Neural crest cell (in vitro differentiated cells): ENCODE results near the gene POMGNT2. TPM values are rescaled to one million over a fixed set of nuclear protein-coding genes. Genes with fewer than 3 reads are reported as not detected.

Source experiments
- DNase-seq: peaks from one replicate; pipeline ENCODE4 v3.0.0; 2021; ENCODE audit warnings: low read depth, mixed read lengths, low spot score
- H3K27ac Mint-ChIP-seq: one replicate; pipeline ENCODE4 v1.8.0; 2021; ENCODE audit warnings: mild to moderate bottlenecking, mixed read lengths; ENCODE audit not compliant: unreplicated experiment
- H3K27me3 Mint-ChIP-seq: 2 replicates; pipeline ENCODE4 v1.8.0; 2021; ENCODE audit warnings: low read depth, mild to moderate bottlenecking, mixed read lengths
- H3K36me3 Mint-ChIP-seq: 2 replicates; pipeline ENCODE4 v1.8.0; 2021; ENCODE audit warnings: low read depth, mild to moderate bottlenecking, mixed read lengths
- H3K4me1 Mint-ChIP-seq: 2 replicates; pipeline ENCODE4 v1.8.0; 2021; ENCODE audit warnings: mixed read lengths
- H3K4me3 Mint-ChIP-seq: one replicate; pipeline ENCODE4 v1.8.0; 2021; ENCODE audit warnings: mild to moderate bottlenecking, mixed read lengths
- H3K9me3 Mint-ChIP-seq: 2 replicates; pipeline ENCODE4 v1.8.0; 2021; ENCODE audit warnings: mixed read lengths
- total RNA-seq: library from RNA; stranded (reverse); gene quantifications from 2 replicates; pipeline ENCODE4 v1.2.1, GENCODE V29; 2021
- TF ChIP-seq, protein P1 (sequence below): fragments of 200-600 bp; sonication (generic); conservative IDR thresholded peaks from 2 replicates; pipeline ENCODE4 v1.5.0; 2021; ENCODE audit warnings: antibody characterized with exemption, mild to moderate bottlenecking

POMGNT2 gene
- total RNA-seq, 1 donor from 2014 or later, result 20.4 TPM

- no peak overlapping the region for H3K27ac Mint-ChIP-seq
- no peak overlapping the region for H3K4me3 Mint-ChIP-seq
- no peaks in the 10 kb centered on the region for H3K27me3 Mint-ChIP-seq
- no peaks in the 10 kb centered on the region for H3K4me1 Mint-ChIP-seq
- H3K9me3 Mint-ChIP-seq, result no peaks in the 10 kb centered on the region
- peaks cover 24% of the 10 kb centered on the region for H3K36me3 Mint-ChIP-seq
- no peak for DNase-seq
- TF ChIP-seq, protein P1, sequence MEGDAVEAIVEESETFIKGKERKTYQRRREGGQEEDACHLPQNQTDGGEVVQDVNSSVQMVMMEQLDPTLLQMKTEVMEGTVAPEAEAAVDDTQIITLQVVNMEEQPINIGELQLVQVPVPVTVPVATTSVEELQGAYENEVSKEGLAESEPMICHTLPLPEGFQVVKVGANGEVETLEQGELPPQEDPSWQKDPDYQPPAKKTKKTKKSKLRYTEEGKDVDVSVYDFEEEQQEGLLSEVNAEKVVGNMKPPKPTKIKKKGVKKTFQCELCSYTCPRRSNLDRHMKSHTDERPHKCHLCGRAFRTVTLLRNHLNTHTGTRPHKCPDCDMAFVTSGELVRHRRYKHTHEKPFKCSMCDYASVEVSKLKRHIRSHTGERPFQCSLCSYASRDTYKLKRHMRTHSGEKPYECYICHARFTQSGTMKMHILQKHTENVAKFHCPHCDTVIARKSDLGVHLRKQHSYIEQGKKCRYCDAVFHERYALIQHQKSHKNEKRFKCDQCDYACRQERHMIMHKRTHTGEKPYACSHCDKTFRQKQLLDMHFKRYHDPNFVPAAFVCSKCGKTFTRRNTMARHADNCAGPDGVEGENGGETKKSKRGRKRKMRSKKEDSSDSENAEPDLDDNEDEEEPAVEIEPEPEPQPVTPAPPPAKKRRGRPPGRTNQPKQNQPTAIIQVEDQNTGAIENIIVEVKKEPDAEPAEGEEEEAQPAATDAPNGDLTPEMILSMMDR, result no peak
Observed at GRCh38 chr3:43079536-43080332, 26.1 kb downstream of the POMGNT2 start.

DNA sequence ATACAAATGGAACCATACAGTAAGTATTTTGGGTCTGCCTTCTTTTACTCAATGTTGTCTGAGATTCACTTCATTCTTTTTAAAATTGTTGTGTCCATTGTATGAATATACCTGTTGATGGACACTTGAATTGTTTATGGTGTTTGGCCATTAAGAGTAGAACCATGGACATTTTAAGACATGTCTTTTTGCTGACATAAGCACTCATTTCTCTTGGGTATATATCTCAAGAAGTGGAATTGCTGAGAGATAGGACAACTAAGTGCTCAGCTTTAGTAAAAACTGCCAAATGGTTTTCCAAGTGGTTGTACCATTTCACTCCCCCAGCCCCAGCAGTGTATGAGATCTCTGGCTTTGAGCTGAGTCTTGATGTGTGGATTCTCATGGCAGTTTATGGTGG, 28.2 kb downstream of the POMGNT2 start:
- H3K4me3 Mint-ChIP-seq, result no peak overlapping the region
- H3K4me1 Mint-ChIP-seq, result no peaks in the 10 kb centered on the region
- peaks cover 24% of the 10 kb centered on the region for H3K36me3 Mint-ChIP-seq

GRCh38 chr3:43077261-43077660, 28.6 kb downstream of the POMGNT2 start:
- Mint-ChIP-seq H3K4me3 (no peak overlapping the region), H3K36me3 (peaks cover 24% of the 10 kb centered on the region), H3K27ac (no peak overlapping the region), H3K9me3 (no peaks in the 10 kb centered on the region), H3K4me1 (no peaks in the 10 kb centered on the region), H3K27me3 (no peaks in the 10 kb centered on the region)
- no peak for DNase-seq
- TF ChIP-seq, protein P1, result no peak

More for the DNA sequence above, 28.2 kb downstream of the POMGNT2 start:
- DNase-seq, result no peak
- TF ChIP-seq, protein P1, result no peak
- no peaks in the 10 kb centered on the region for H3K9me3 Mint-ChIP-seq
- no peaks in the 10 kb centered on the region for H3K27me3 Mint-ChIP-seq
- H3K27ac Mint-ChIP-seq, result no peak overlapping the region

- DNase-seq, result no peak
- Mint-ChIP-seq H3K4me3 (no peak overlapping the region), H3K4me1 (no peaks in the 10 kb centered on the region), H3K9me3 (no peaks in the 10 kb centered on the region), H3K27ac (no peak overlapping the region), H3K27me3 (no peaks in the 10 kb centered on the region), H3K36me3 (peaks cover 24% of the 10 kb centered on the region)
- TF ChIP-seq, protein P1, result no peak
Observed at GRCh38 chr3:43076857-43077256, 29.0 kb downstream of the POMGNT2 start.

DNA sequence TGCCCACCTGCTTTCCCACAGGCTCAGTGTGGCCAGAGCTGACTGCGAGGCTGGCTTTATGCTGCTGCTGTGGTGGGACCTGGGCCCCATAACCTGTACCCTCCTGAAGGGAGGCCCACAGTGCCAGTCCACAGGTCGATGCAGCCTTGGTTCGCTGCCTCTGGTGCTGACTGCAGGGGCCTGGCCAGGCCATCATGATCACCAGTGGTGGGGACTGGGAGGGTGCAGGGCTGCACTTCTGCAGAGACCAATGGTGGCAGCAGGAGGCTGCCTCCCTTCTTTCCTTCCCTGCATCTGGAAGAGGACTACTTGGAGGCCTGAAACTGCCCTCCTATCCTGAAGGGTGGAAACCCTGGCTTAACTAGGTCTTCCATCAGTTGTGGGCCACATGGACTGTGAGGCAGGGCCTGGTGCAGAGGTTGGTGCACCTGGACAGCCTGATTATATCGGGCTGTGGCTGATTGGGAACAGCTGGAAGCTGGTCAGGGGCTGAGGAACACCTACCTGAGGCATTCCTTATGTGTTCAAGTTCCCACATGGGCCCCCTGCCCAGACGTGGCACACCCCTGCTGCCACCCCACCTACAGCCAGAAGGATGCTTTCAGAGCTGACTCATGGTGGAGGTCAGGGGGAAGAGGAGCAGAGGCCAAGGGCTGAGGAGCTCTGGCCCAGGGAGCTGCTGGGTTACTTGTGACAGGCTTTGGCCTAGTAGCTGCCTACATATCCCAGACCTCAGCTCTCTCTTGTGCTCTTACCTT, 29.8 kb downstream of the POMGNT2 start:
- H3K27me3 Mint-ChIP-seq, result no peaks in the 10 kb centered on the region
- peaks cover 24% of the 10 kb centered on the region for H3K36me3 Mint-ChIP-seq
- H3K27ac Mint-ChIP-seq, result no peak overlapping the region
- no peaks in the 10 kb centered on the region for H3K9me3 Mint-ChIP-seq
- no peak for DNase-seq
- TF ChIP-seq, protein P1, result no peak
- no peak overlapping the region for H3K4me3 Mint-ChIP-seq
- no peaks in the 10 kb centered on the region for H3K4me1 Mint-ChIP-seq
